WERI-Rb-1 (cell line): Measurements from ENCODE around the gene BRAF.

Experiments
- DNase-seq: peaks from one replicate; pipeline ENCODE4 v3.0.0-alpha.2; 2020
- H3K27ac ChIP-seq: fragments of 250-450 bp; sonication (Bioruptor Pico); 2 replicates; pipeline ENCODE4 v1.5.1; 2020; ENCODE audit warnings: mild to moderate bottlenecking, moderate library complexity
- H3K27me3 ChIP-seq: fragments of 250-450 bp; sonication (Bioruptor Pico); 2 replicates; pipeline ENCODE4 v1.5.1; 2021; ENCODE audit warnings: mild to moderate bottlenecking, low read depth, moderate library complexity; ENCODE audit not compliant: insufficient read depth, severe bottlenecking
- H3K36me3 ChIP-seq: fragments of 250-450 bp; sonication (Bioruptor Pico); 2 replicates; pipeline ENCODE4 v1.5.1; 2020; ENCODE audit warnings: mild to moderate bottlenecking, moderate library complexity
- H3K4me3 ChIP-seq: 2 replicates; pipeline ENCODE4 v1.5.1; 2011; ENCODE audit warnings: low read depth, mild to moderate bottlenecking, control low read depth, low read length
- H3K9me3 ChIP-seq: fragments of 250-450 bp; sonication (Bioruptor Pico); 2 replicates; pipeline ENCODE4 v1.5.1; 2021; ENCODE audit warnings: mild to moderate bottlenecking, moderate library complexity; ENCODE audit not compliant: severe bottlenecking
- CTCF ChIP-seq: IDR thresholded peaks from 2 replicates; pipeline ENCODE4 v1.5.1; 2011; ENCODE audit warnings: low read depth, mild to moderate bottlenecking, control low read depth, inconsistent platforms, low read length

BRAF gene

GRCh38 chr7:140734729-140735128, 190.0 kb downstream of the BRAF start:
- Histone ChIP-seq H3K9me3 (no peaks in the 10 kb centered on the region), H3K36me3 (peaks cover 13% of the 10 kb centered on the region; the same call in 1 of the 2 replicates), H3K27ac (no peak overlapping the region), H3K27me3 (no peaks in the 10 kb centered on the region), H3K4me3 (no peak overlapping the region)
- no peak for DNase-seq
- TF ChIP-seq CTCF, result no peak

GRCh38 chr7:140734096-140734495, 190.6 kb downstream of the BRAF start:
- Histone ChIP-seq H3K4me3 (no peak overlapping the region), H3K27ac (no peak overlapping the region), H3K9me3 (no peaks in the 10 kb centered on the region), H3K36me3 (peaks cover 8% of the 10 kb centered on the region; the same call in 1 of the 2 replicates), H3K27me3 (no peaks in the 10 kb centered on the region)
- no peak for TF ChIP-seq CTCF
- no peak for DNase-seq

GRCh38 chr7:140732416-140732815, 192.3 kb downstream of the BRAF start:
- H3K27me3 ChIP-seq, result no peaks in the 10 kb centered on the region
- no peak for DNase-seq
- H3K36me3 ChIP-seq, result 0 out of 2 replicates have a peak, but pooled peaks cover under 1% of the 10 kb centered on the region
- no peaks in the 10 kb centered on the region for H3K9me3 ChIP-seq
- H3K4me3 ChIP-seq, result no peak overlapping the region
- no peak for TF ChIP-seq CTCF
- no peak overlapping the region for H3K27ac ChIP-seq

GRCh38 chr7:140726281-140726680, 198.4 kb downstream of the BRAF start:
- H3K36me3 ChIP-seq, result no peaks in the 10 kb centered on the region; the same call in 1 of the 2 replicates
- no peaks in the 10 kb centered on the region for H3K27me3 ChIP-seq
- no peaks in the 10 kb centered on the region for H3K9me3 ChIP-seq
- TF ChIP-seq CTCF, result peak; percentile 47
- DNase-seq, result no peak
- no peak overlapping the region for H3K27ac ChIP-seq
- H3K4me3 ChIP-seq, result no peak overlapping the region

- Histone ChIP-seq H3K27ac (no peak overlapping the region), H3K9me3 (no peaks in the 10 kb centered on the region), H3K27me3 (no peaks in the 10 kb centered on the region), H3K4me3 (no peak overlapping the region), H3K36me3 (no peaks in the 10 kb centered on the region; the same call in 1 of the 2 replicates)
- DNase-seq, result no peak
- TF ChIP-seq CTCF, result no peak
Measured at GRCh38 chr7:140724706-140725105, 200.0 kb downstream of the BRAF start.

GRCh38 chr7:140723574-140723973, 201.2 kb downstream of the BRAF start:
- no peaks in the 10 kb centered on the region; the same call in 1 of the 2 replicates for H3K36me3 ChIP-seq
- H3K27ac ChIP-seq, result no peak overlapping the region
- TF ChIP-seq CTCF, result no peak
- H3K9me3 ChIP-seq, result no peaks in the 10 kb centered on the region
- no peaks in the 10 kb centered on the region for H3K27me3 ChIP-seq
- DNase-seq, result no peak
- no peak overlapping the region for H3K4me3 ChIP-seq
